Measurements from ENCODE around the gene SVOPL.

- TF ChIP-seq CTCF (IDR thresholded peaks at IDR 0.05 in 2 of 3, conservative IDR thresholded peaks at IDR 0.05 in 1 of 3; ENCODE audit: control insufficient read depth in 2 of 3, extremely low read depth in 1 of 3, insufficient read depth in 1 of 3, low read depth in 3 of 3, low read length in 3 of 3) (no peak), EZH2 (IDR thresholded peaks at IDR 0.05; ENCODE audit: borderline replicate concordance, control insufficient read depth, low read depth, low read length) (no peak), POLR2A (IDR thresholded peaks at IDR 0.05; ENCODE audit: low read depth, low read length) (no peak), RAD21 (IDR thresholded peaks at IDR 0.05; ENCODE audit: insufficient read depth, low read depth, low read length) (no peak), TAF1 (IDR thresholded peaks at IDR 0.05; ENCODE audit: borderline replicate concordance, low read depth, low read length) (no peak), PML (IDR thresholded peaks at IDR 0.05; ENCODE audit: low read length) (no peak), SIN3A (IDR thresholded peaks at IDR 0.05; ENCODE audit: low read depth, low read length) (no peak), LARP7 (IDR thresholded peaks at IDR 0.05) (no peak), CHD1 (IDR thresholded peaks at IDR 0.05; ENCODE audit: low read depth, low read length) (no peak)
These were observed 82.2 kb downstream of the SVOPL start for GRCh38 chr7:138618933-138619332.
